Uterus (tissue), 4 donors: ENCODE results near the gene DMRTB1. TPM values are rescaled to one million over a fixed set of nuclear protein-coding genes. Genes with fewer than 3 reads are reported as not detected.

Experiments
- DNase-seq, 2 donors: peaks; one replicate each; pipeline ENCODE4 v3.0.0-alpha.2; 2019 to 2020
- H3K27ac ChIP-seq, 2 donors: fragments of 200-600 bp; sonication (generic); 1 replicate in 1 of 2; 2 replicates in 1 of 2; pipeline ENCODE4 v1.5.1; 2016 to 2018
- H3K27me3 ChIP-seq, 2 donors: fragments of 200-600 bp; sonication (generic); one replicate each; pipeline ENCODE4 v1.5.1; 2018 to 2019; ENCODE audit warnings: control low read depth in 1 of 2
- H3K36me3 ChIP-seq, 2 donors: fragments of 200-600 bp; sonication (generic); one replicate each; pipeline ENCODE4 v1.5.1; 2019; ENCODE audit warnings: control low read depth in 1 of 2
- H3K4me1 ChIP-seq, 2 donors: fragments of 200-600 bp; sonication (generic); one replicate each; pipeline ENCODE4 v1.5.1; 2018 to 2019; ENCODE audit warnings: control low read depth in 1 of 2
- H3K4me3 ChIP-seq, 2 donors: fragments of 200-600 bp; sonication (generic); 1 replicate in 1 of 2; 2 replicates in 1 of 2; pipeline ENCODE4 v1.5.1; 2018 to 2019; ENCODE audit warnings: mild to moderate bottlenecking in 1 of 2
- H3K9me3 ChIP-seq, 2 donors: fragments of 200-600 bp; sonication (generic); one replicate each; pipeline ENCODE4 v1.5.1; 2019; ENCODE audit warnings: control low read depth in 1 of 2
- CTCF ChIP-seq, 4 experiments: fragments of 200-600 bp in 2 of 4; fragments of 450-650 bp in 2 of 4; sonication (generic) in 2 of 4; IDR thresholded peaks; one replicate each; pipeline ENCODE4 v1.5.1; 2016 to 2019; ENCODE audit warnings: antibody characterized with exemption in 4 of 4, mild to moderate bottlenecking in 2 of 4, moderate library complexity in 1 of 4
- POLR2A ChIP-seq, 2 donors: fragments of 450-650 bp; IDR thresholded peaks; one replicate each; pipeline ENCODE4 v1.6.1; 2016; ENCODE audit warnings: antibody characterized with exemption in 2 of 2, mild to moderate bottlenecking in 1 of 2, moderate library complexity in 1 of 2
- intact Hi-C: fragments of 100-400 bp; cut with DNase I; formaldehyde crosslinking; loops from one replicate; pipeline ENCODE4 v1.15.1; 2023; ENCODE audit warnings: low total_unique reads
- total RNA-seq, 4 donors: library from RNA; depleted of rRNA in 3 of 4; stranded (reverse); fragments of >200 nt in 3 of 4; gene quantifications; one replicate each; pipeline versions ENCODE4 v1.1.0 to v1.2.4, GENCODE V29; 2014 to 2023
- donor health status: DM: yes; HTN: yes; CAD: no.

Gene DMRTB1
- total RNA-seq, 4 donors from 2014 or later, result not detected

- no peak overlapping the region for H3K4me3 ChIP-seq
Measured at GRCh38 chr1:53510215-53510614, 51.0 kb downstream of the DMRTB1 start.

GRCh38 chr1:53511323-53511932 is 52.2 kb downstream of the DMRTB1 start:
- no peaks in the 10 kb centered on the region for H3K36me3 ChIP-seq
- no peaks in the 10 kb centered on the region for H3K27me3 ChIP-seq
- DNase-seq, result peak; percentile 43 to 46
- H3K9me3 ChIP-seq, result no peaks in the 10 kb centered on the region
- no peak for TF ChIP-seq CTCF (IDR thresholded peaks at IDR 0.05)
- TF ChIP-seq POLR2A (IDR thresholded peaks at IDR 0.05), result no peak
- peak overlapping the region; percentile 88 to 92 for H3K27ac ChIP-seq
- peaks cover 5 to 7% of the 10 kb centered on the region in 2 donors for H3K4me1 ChIP-seq
- no peak overlapping the region for H3K4me3 ChIP-seq
- intact Hi-C loops, result no loop called here

More at GRCh38 chr1:53510215-53510614, 51.0 kb downstream of the DMRTB1 start:
- TF ChIP-seq CTCF (IDR thresholded peaks at IDR 0.05) (no peak), POLR2A (IDR thresholded peaks at IDR 0.05) (no peak)
- Histone ChIP-seq H3K36me3 (no peaks in the 10 kb centered on the region), H3K27me3 (no peaks in the 10 kb centered on the region), H3K4me1 (peaks cover 5 to 7% of the 10 kb centered on the region in 2 donors), H3K9me3 (no peaks in the 10 kb centered on the region), H3K27ac (peak overlapping the region; percentile 88 to 92)
- intact Hi-C loops, result no loop called here
- DNase-seq, result no peak

GRCh38 chr1:53511933-53512806 is 53.0 kb downstream of the DMRTB1 start:
- intact Hi-C loops, result no loop called here
- Histone ChIP-seq H3K4me3 (no peak overlapping the region), H3K4me1 (peaks cover 5 to 7% of the 10 kb centered on the region in 2 donors), H3K27ac (peak overlapping the region; percentile 88 to 92), H3K36me3 (no peaks in the 10 kb centered on the region), H3K27me3 (no peaks in the 10 kb centered on the region), H3K9me3 (no peaks in the 10 kb centered on the region)
- peak in 1 of 2 donors; percentile 58 for DNase-seq
- TF ChIP-seq POLR2A (IDR thresholded peaks at IDR 0.05) (peak in 1 of 2 donors; percentile 14), CTCF (IDR thresholded peaks at IDR 0.05) (no peak)

GRCh38 chr1:53512807-53513755 is 53.9 kb downstream of the DMRTB1 start:
- peak in 1 of 2 donors; percentile 0 for TF ChIP-seq POLR2A (IDR thresholded peaks at IDR 0.05)
- no peak for TF ChIP-seq CTCF (IDR thresholded peaks at IDR 0.05)
- Histone ChIP-seq H3K27ac (peak overlapping the region; percentile 88 to 92), H3K36me3 (no peaks in the 10 kb centered on the region), H3K27me3 (no peaks in the 10 kb centered on the region), H3K4me1 (peaks cover 5 to 7% of the 10 kb centered on the region in 2 donors), H3K4me3 (no peak overlapping the region), H3K9me3 (no peaks in the 10 kb centered on the region)
- intact Hi-C loops, result no loop called here
- DNase-seq, result no peak
